Measurements from ENCODE around the gene ASTN2. TPM values are rescaled to one million over a fixed set of nuclear protein-coding genes. Genes with fewer than 3 reads are reported as not detected.

ASTN2 gene
- total RNA-seq, 1 donor from 2014 or later, result 13.6 TPM

DNA sequence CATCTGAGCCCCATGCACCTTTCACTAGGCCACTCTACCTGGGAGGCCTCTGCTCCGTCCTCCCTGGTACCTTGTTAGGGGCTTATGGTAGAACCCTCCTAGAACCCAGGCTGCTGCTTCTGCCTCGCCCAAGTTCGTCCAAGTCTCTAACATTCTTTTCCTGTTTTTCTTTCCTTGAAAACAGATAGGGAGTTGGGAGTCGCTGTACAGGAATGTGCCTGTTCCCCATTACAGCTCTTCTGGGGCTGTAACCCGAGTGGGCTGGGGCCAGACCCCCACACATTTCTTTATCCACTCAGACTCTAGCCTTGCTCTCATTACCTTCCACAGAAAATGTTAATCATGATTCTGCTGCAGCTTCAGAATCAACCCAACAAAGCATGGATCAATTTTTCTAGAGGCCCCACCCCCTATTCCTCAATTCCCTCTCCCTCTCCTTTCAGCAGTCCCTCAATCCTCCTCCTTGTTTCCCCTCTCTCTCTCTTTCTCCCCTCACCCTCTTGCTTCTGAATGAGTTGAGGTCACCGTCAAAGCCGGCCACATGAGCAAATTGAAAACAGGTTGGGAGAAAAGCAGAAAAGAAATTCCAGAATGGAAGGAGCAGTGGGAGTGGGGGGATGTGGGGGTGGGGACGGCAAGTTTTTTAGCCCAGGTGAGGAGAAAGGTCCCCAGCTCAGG lies 921.5 kb downstream of the ASTN2 start:
- DNase-seq (ENCODE audit: low read depth), result no peak
- no peak for FAIRE-seq
- Histone ChIP-seq H3K79me2 (ENCODE audit: insufficient read depth, low read length) (no peaks in the 10 kb centered on the region), H3K9ac (ENCODE audit: low read length) (no peak overlapping the region), H2AFZ (ENCODE audit: low read depth, low read length) (no peak overlapping the region), H3K9me3 (ENCODE audit: insufficient read depth, low read depth, low read length) (no peaks in the 10 kb centered on the region), H3K4me3 (ENCODE audit: insufficient read depth, low read depth, low read length) (no peak overlapping the region), H4K20me1 (ENCODE audit: insufficient read depth, low read length) (no peaks in the 10 kb centered on the region), H3K27ac (ENCODE audit: low read depth, low read length) (no peak overlapping the region), H3K27me3 (ENCODE audit: insufficient read depth, low read length) (no peaks in the 10 kb centered on the region), H3K4me2 (ENCODE audit: low read length) (peak overlapping the region; percentile 8), H3K4me1 (ENCODE audit: insufficient read depth, low read length) (no peaks in the 10 kb centered on the region), H3K36me3 (ENCODE audit: insufficient read depth, low read length) (no peaks in the 10 kb centered on the region)
- Mint-ChIP-seq H3K9me3 (ENCODE audit: unreplicated experiment) (no peaks in the 10 kb centered on the region), H3K36me3 (ENCODE audit: low read depth, unreplicated experiment) (no peaks in the 10 kb centered on the region), H3K4me3 (ENCODE audit: unreplicated experiment) (no peak overlapping the region), H3K27ac (ENCODE audit: unreplicated experiment) (peak overlapping the region; percentile 76), H3K4me1 (ENCODE audit: low read depth, unreplicated experiment) (peaks cover 22% of the 10 kb centered on the region), H3K27me3 (ENCODE audit: low read depth, unreplicated experiment) (no peaks in the 10 kb centered on the region)
- TF ChIP-seq, protein P1, sequence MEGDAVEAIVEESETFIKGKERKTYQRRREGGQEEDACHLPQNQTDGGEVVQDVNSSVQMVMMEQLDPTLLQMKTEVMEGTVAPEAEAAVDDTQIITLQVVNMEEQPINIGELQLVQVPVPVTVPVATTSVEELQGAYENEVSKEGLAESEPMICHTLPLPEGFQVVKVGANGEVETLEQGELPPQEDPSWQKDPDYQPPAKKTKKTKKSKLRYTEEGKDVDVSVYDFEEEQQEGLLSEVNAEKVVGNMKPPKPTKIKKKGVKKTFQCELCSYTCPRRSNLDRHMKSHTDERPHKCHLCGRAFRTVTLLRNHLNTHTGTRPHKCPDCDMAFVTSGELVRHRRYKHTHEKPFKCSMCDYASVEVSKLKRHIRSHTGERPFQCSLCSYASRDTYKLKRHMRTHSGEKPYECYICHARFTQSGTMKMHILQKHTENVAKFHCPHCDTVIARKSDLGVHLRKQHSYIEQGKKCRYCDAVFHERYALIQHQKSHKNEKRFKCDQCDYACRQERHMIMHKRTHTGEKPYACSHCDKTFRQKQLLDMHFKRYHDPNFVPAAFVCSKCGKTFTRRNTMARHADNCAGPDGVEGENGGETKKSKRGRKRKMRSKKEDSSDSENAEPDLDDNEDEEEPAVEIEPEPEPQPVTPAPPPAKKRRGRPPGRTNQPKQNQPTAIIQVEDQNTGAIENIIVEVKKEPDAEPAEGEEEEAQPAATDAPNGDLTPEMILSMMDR (IDR thresholded peaks at IDR 0.05; ENCODE audit: insufficient read depth, low read depth, low read length), result no peak
- no peak for TF ChIP-seq EZH2 (IDR thresholded peaks at IDR 0.05; ENCODE audit: insufficient read depth, low read length)

DNA sequence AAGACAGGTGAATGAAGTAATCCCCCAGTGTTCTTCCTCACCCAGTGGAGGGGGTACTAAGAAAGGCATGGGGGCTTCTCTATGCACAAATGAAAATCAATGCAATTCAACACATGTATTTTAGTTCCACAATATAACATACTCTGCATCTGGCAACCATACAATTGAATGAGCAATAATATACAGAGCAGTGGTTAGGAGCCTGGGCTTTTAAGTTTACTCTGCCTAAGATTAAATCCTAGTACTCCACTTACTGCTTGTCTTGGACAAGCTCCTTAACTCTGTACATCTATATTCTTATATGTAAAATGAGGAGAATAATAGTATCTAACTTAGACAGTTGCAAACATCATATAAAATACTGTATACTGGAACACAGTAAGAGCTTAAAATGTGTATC lies 923.2 kb downstream of the ASTN2 start:
- no peak overlapping the region for H3K9ac ChIP-seq (ENCODE audit: low read length)
- H3K36me3 Mint-ChIP-seq (ENCODE audit: low read depth, unreplicated experiment), result no peaks in the 10 kb centered on the region
- no peaks in the 10 kb centered on the region for H3K27me3 ChIP-seq (ENCODE audit: insufficient read depth, low read length)
- no peaks in the 10 kb centered on the region for H3K79me2 ChIP-seq (ENCODE audit: insufficient read depth, low read length)
- H4K20me1 ChIP-seq (ENCODE audit: insufficient read depth, low read length), result no peaks in the 10 kb centered on the region
- no peaks in the 10 kb centered on the region for H3K27me3 Mint-ChIP-seq (ENCODE audit: low read depth, unreplicated experiment)
- no peak overlapping the region for H3K4me3 ChIP-seq (ENCODE audit: insufficient read depth, low read depth, low read length)
- peaks cover 20% of the 10 kb centered on the region for H3K4me1 Mint-ChIP-seq (ENCODE audit: low read depth, unreplicated experiment)
- H3K4me1 ChIP-seq (ENCODE audit: insufficient read depth, low read length), result no peaks in the 10 kb centered on the region
- FAIRE-seq (no peak), DNase-seq (ENCODE audit: low read depth) (peak; percentile 15)
- no peak overlapping the region for H3K4me2 ChIP-seq (ENCODE audit: low read length)
- H3K27ac Mint-ChIP-seq (ENCODE audit: unreplicated experiment), result no peak overlapping the region
- H3K4me3 Mint-ChIP-seq (ENCODE audit: unreplicated experiment), result no peak overlapping the region
- no peaks in the 10 kb centered on the region for H3K9me3 ChIP-seq (ENCODE audit: insufficient read depth, low read depth, low read length)
- H3K36me3 ChIP-seq (ENCODE audit: insufficient read depth, low read length), result no peaks in the 10 kb centered on the region
- no peak overlapping the region for H3K27ac ChIP-seq (ENCODE audit: low read depth, low read length)
- H2AFZ ChIP-seq (ENCODE audit: low read depth, low read length), result no peak overlapping the region
- H3K9me3 Mint-ChIP-seq (ENCODE audit: unreplicated experiment), result no peaks in the 10 kb centered on the region
- no peak for TF ChIP-seq EZH2 (IDR thresholded peaks at IDR 0.05; ENCODE audit: insufficient read depth, low read length)
- TF ChIP-seq, protein P1 (IDR thresholded peaks at IDR 0.05; ENCODE audit: insufficient read depth, low read depth, low read length), result no peak

DNA sequence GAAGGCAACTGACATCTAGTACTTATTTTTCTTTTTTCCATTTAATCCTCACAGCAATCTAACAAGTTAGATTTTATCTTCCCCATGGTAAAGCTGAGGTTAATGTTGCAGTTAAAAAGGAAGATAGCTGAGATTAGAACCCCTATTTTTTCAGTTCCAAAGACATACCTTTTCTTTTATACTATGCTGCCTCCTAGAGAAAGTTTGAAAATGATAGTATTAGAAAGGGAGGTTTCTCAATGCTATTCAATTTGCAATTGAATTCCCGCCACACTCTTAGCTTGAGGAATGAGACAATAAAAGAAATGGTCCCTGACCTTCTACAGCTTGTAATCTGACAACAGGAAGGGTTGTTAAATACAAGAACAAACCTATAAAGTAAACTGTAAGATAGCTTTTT lies 923.6 kb downstream of the ASTN2 start:
- peaks cover 20% of the 10 kb centered on the region for H3K4me1 Mint-ChIP-seq (ENCODE audit: low read depth, unreplicated experiment)
- H3K27ac Mint-ChIP-seq (ENCODE audit: unreplicated experiment), result no peak overlapping the region
- no peaks in the 10 kb centered on the region for H3K27me3 ChIP-seq (ENCODE audit: insufficient read depth, low read length)
- no peak overlapping the region for H3K27ac ChIP-seq (ENCODE audit: low read depth, low read length)
- H3K36me3 Mint-ChIP-seq (ENCODE audit: low read depth, unreplicated experiment), result no peaks in the 10 kb centered on the region
- FAIRE-seq (no peak), DNase-seq (ENCODE audit: low read depth) (no peak)
- H3K9me3 Mint-ChIP-seq (ENCODE audit: unreplicated experiment), result no peaks in the 10 kb centered on the region
- no peaks in the 10 kb centered on the region for H4K20me1 ChIP-seq (ENCODE audit: insufficient read depth, low read length)
- no peak overlapping the region for H3K4me3 ChIP-seq (ENCODE audit: insufficient read depth, low read depth, low read length)
- H3K4me1 ChIP-seq (ENCODE audit: insufficient read depth, low read length), result no peaks in the 10 kb centered on the region
- H3K4me2 ChIP-seq (ENCODE audit: low read length), result no peak overlapping the region
- H3K9me3 ChIP-seq (ENCODE audit: insufficient read depth, low read depth, low read length), result no peaks in the 10 kb centered on the region
- no peak overlapping the region for H3K9ac ChIP-seq (ENCODE audit: low read length)
- H2AFZ ChIP-seq (ENCODE audit: low read depth, low read length), result no peak overlapping the region
- TF ChIP-seq, protein P1 (IDR thresholded peaks at IDR 0.05; ENCODE audit: insufficient read depth, low read depth, low read length), result no peak
- TF ChIP-seq EZH2 (IDR thresholded peaks at IDR 0.05; ENCODE audit: insufficient read depth, low read length), result no peak
- no peaks in the 10 kb centered on the region for H3K79me2 ChIP-seq (ENCODE audit: insufficient read depth, low read length)
- no peak overlapping the region for H3K4me3 Mint-ChIP-seq (ENCODE audit: unreplicated experiment)
- no peaks in the 10 kb centered on the region for H3K27me3 Mint-ChIP-seq (ENCODE audit: low read depth, unreplicated experiment)
- no peaks in the 10 kb centered on the region for H3K36me3 ChIP-seq (ENCODE audit: insufficient read depth, low read length)
